ENCODE data around the gene LRRC40. TPM values are rescaled to one million over a fixed set of nuclear protein-coding genes. Genes with fewer than 3 reads are reported as not detected.

Gene LRRC40
- total RNA-seq, 1 experiment from 2014 or later = 15.9 TPM

GRCh38 chr1:70239940-70240339 is 34.6 kb upstream of the LRRC40 start:
- intact Hi-C loops (cut with micrococcal nuclease; ENCODE audit: unreplicated experiment) = no loop called here
- CTCF ChIA-PET = no interaction called here
- no peak overlapping the region for H3K4me3 ChIP-seq (ENCODE audit: low read depth in 2 of 2, low read length in 2 of 2)
- no TSS peak for BruUV-seq (replicated peaks)
- ATAC-seq (no peak), DNase-seq (ENCODE audit: low read depth, low spot score) (no peak)
- H3K27ac ChIP-seq (ENCODE audit: low read length) = no peak overlapping the region
- no peaks in the 10 kb centered on the region for H3K9me3 ChIP-seq (ENCODE audit: control insufficient read depth, insufficient read depth, low read depth, low read length)
- in situ Hi-C loops (cut with HindIII; ENCODE audit: low pct_unique_long_range_greater_than_20kb, low sequenced_read_pairs) = no loop called here
- POLR2A ChIA-PET = no interaction called here
- peaks cover 89% of the 10 kb centered on the region for H3K36me3 ChIP-seq (ENCODE audit: control insufficient read depth, insufficient read depth, low read length)
- no peaks in the 10 kb centered on the region for H3K27me3 ChIP-seq (ENCODE audit: control insufficient read depth, insufficient read depth, low read length)
- no peak for TF ChIP-seq CTCF (IDR thresholded peaks at IDR 0.05)
- no peak for TF ChIP-seq REST (IDR thresholded peaks at IDR 0.05; ENCODE audit: insufficient read depth in 1 of 2, low read depth in 2 of 2, low read length in 1 of 2)
- no peak for TF ChIP-seq TCF7L2 (IDR thresholded peaks at IDR 0.05; ENCODE audit: low read depth, low read length)
- TF ChIP-seq POLR2AphosphoS5 (IDR thresholded peaks at IDR 0.05; ENCODE audit: low read depth, low read length) = no peak
- no peak for TF ChIP-seq SIN3A (IDR thresholded peaks at IDR 0.05; ENCODE audit: borderline replicate concordance, insufficient read depth, low read depth, low read length)
- no peaks in the 10 kb centered on the region for H3K4me1 ChIP-seq (ENCODE audit: control insufficient read depth, insufficient read depth, low read length)

GRCh38 chr1:70234733-70235132 is 29.4 kb upstream of the LRRC40 start:
- DNase-seq (ENCODE audit: low read depth, low spot score) = no peak
- CTCF ChIA-PET = no interaction called here
- intact Hi-C loops (cut with micrococcal nuclease; ENCODE audit: unreplicated experiment) (no loop called here), in situ Hi-C loops (cut with HindIII; ENCODE audit: low pct_unique_long_range_greater_than_20kb, low sequenced_read_pairs) (no loop called here)
- Histone ChIP-seq H3K4me3 (ENCODE audit: low read depth in 2 of 2, low read length in 2 of 2) (no peak overlapping the region), H3K36me3 (ENCODE audit: control insufficient read depth, insufficient read depth, low read length) (peaks cover 91% of the 10 kb centered on the region), H3K27me3 (ENCODE audit: control insufficient read depth, insufficient read depth, low read length) (no peaks in the 10 kb centered on the region), H3K9me3 (ENCODE audit: control insufficient read depth, insufficient read depth, low read depth, low read length) (no peaks in the 10 kb centered on the region), H3K4me1 (ENCODE audit: control insufficient read depth, insufficient read depth, low read length) (no peaks in the 10 kb centered on the region; the same call in 1 of the 2 replicates), H3K27ac (ENCODE audit: low read length) (no peak overlapping the region)
- BruUV-seq (replicated peaks) = no TSS peak
- POLR2A ChIA-PET = no interaction called here
- ATAC-seq = no peak
- TF ChIP-seq TCF7L2 (IDR thresholded peaks at IDR 0.05; ENCODE audit: low read depth, low read length) (no peak), REST (IDR thresholded peaks at IDR 0.05; ENCODE audit: insufficient read depth in 1 of 2, low read depth in 2 of 2, low read length in 1 of 2) (no peak), POLR2AphosphoS5 (IDR thresholded peaks at IDR 0.05; ENCODE audit: low read depth, low read length) (no peak)

All from Panc1 (cell line).